AG09309 (cell line): ENCODE measurements around the gene TAF4B.

Experiments used
- DNase-seq: peaks from one replicate; pipeline ENCODE4 v3.0.0-alpha.2; 2010; ENCODE audit warnings: low read depth
- H3K4me3 ChIP-seq: 2 replicates; pipeline ENCODE4 v1.5.1; 2011; ENCODE audit warnings: mild to moderate bottlenecking, low read depth, low read length, moderate library complexity; ENCODE audit not compliant: control insufficient read depth
- TF ChIP-seq, protein P1 (sequence below): IDR thresholded peaks from 2 replicates; pipeline ENCODE4 v1.5.1; 2011; ENCODE audit warnings: mild to moderate bottlenecking, low read depth, low read length, inconsistent platforms; ENCODE audit not compliant: insufficient read depth, control insufficient read depth; ENCODE audit errors: missing control alignments

TAF4B gene

DNA sequence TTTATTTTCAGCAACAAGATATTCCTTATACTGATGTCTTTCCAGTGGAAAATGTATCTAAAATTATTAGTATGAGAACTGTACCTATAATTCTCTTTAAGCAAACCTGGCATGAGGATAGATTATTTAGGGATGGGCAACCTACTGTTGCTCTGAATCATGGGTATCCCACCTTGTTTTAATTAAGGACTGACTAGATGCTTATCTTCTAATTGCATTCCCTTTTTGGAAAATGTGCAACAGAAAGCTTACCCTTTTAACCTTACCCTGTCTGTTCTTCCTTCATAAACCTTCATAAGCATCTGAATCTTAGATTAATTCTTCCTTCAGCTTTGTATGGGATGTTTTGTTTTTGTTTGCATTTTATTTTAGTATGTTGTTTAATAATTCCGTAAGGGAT lies 110.3 kb downstream of the TAF4B start:
- H3K4me3 ChIP-seq: no peak overlapping the region
- no peak for DNase-seq
- TF ChIP-seq, protein P1, sequence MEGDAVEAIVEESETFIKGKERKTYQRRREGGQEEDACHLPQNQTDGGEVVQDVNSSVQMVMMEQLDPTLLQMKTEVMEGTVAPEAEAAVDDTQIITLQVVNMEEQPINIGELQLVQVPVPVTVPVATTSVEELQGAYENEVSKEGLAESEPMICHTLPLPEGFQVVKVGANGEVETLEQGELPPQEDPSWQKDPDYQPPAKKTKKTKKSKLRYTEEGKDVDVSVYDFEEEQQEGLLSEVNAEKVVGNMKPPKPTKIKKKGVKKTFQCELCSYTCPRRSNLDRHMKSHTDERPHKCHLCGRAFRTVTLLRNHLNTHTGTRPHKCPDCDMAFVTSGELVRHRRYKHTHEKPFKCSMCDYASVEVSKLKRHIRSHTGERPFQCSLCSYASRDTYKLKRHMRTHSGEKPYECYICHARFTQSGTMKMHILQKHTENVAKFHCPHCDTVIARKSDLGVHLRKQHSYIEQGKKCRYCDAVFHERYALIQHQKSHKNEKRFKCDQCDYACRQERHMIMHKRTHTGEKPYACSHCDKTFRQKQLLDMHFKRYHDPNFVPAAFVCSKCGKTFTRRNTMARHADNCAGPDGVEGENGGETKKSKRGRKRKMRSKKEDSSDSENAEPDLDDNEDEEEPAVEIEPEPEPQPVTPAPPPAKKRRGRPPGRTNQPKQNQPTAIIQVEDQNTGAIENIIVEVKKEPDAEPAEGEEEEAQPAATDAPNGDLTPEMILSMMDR: no peak

DNA sequence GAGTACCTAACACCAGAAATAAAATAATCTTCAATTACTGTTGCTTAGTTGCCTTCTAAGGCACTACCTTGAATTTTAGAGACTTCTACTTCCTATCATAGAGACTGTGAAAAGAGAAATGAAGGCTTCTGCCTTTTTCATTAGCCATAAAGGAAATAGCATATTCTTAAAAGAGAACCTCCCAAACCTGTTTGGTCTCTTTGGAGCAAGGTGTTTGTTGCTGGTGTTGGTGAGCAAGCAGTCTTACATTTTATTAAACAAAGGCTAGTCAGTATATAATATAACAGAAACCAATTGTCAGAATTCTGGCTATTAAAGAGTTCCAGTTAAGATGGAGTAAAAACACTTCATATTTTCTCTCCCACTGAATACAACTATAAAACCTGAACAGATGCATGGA lies 116.4 kb downstream of the TAF4B start:
- TF ChIP-seq, protein P1: no peak
- DNase-seq: no peak
- no peak overlapping the region for H3K4me3 ChIP-seq

DNA sequence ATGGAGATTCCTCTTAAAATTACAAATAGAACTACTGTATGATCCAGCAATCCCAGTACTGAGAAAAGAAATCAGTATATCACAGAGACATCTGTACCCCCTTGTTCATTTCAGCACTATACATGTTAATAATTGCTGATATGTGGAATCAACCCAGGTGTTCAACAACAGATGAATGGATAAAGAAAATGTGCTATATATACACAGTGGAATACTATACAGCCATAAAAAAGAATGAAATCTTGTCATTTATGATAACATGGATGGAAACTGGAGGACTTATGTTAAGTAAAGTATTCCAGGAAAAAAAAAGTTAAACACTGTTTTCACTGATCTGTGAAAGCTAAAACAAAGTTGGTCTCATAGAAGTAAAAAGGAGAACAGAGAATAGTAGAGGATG lies 124.7 kb downstream of the TAF4B start:
- H3K4me3 ChIP-seq: no peak overlapping the region
- TF ChIP-seq, protein P1: no peak
- DNase-seq: no peak

DNA sequence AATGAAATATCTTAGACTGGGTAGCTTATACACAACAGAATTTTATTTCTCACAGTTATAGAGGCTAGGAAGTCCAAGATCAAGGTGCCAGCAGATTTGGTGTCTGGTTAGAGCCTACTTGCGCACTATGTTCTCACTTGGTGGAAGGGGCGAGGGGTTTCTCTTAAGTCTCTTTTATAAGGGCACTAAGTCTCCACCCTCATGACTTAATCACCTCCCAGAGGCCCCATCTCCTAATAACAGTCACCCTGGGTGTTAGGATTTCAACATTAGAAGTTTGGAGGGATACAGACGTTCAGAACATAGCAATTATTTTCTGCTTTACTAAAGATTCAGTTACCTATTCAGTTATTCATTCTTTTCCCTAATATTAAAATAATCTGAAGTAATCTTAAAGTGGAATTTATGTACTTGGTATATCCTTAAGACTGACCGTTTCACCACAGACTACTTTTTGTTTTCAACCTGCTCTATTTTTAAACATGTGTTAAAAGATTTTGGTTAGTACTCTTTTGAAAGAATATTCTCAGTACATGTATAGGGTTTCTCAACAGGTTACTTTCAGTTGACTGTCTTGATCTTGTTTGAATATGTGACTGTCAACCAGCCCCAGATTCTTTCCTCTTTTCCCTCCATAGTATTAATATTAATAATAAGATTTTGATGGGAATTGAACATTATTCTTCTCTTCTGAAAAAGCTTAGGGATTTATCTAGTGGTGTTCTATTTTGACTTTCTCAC lies 130.0 kb downstream of the TAF4B start:
- TF ChIP-seq, protein P1: no peak
- DNase-seq: no peak
- H3K4me3 ChIP-seq: no peak overlapping the region

DNA sequence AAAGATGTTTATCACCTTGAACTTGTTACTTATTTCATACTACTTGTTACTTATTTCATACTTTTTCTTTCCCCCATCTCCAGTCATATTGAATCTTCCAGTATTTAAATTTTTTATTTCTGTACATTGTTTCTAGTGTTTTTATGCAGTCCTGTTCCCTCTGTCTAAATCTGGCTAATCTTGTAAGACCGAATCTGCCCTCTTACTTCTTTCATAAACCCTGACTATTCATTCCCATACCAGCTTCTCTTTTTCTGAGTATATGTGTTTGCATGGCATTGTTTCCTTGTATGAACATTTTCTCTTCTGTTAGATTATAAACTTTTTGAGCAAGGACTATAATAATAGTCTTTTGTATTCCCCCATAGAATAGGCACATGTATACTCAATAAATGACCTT lies 131.7 kb downstream of the TAF4B start:
- no peak overlapping the region for H3K4me3 ChIP-seq
- TF ChIP-seq, protein P1: no peak
- DNase-seq: no peak

DNA sequence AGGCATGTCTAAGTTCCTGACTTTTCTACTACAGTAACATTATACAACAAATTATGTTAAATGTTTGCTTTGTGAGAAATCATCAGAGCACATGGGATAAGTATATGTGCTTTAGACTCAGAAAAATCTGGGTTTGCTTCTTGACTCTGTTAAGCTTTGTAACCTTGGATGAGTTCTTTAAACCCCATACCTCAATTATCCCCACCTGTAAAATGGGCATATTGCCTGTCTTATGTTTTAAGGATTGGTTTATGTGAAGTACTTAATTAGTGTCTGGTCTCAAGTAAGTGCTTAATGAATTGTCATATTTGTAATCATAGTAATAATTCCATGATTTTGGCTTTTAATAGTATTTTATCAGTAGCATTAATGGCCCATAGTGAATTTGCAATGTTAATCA lies 135.8 kb downstream of the TAF4B start:
- DNase-seq: no peak
- H3K4me3 ChIP-seq: no peak overlapping the region
- TF ChIP-seq, protein P1: no peak
